Measurements from ENCODE around the gene CHMP1B.
A peak's percentile ranks its signal among the peaks of the same experiment; 100 is the strongest.
"Not testable (repeated sequence)": the region's sequence is repeated elsewhere in the genome, so short reads cannot be mapped to it uniquely, and the experiment has no call there.

Gene CHMP1B

GRCh38 chr18:11872479-11873136 is 21.4 kb downstream of the CHMP1B start:
- peak; percentile 54 for DNase-seq

GRCh38 chr18:11873670-11874340 is 22.6 kb downstream of the CHMP1B start:
- DNase-seq, result no peak

GRCh38 chr18:11874676-11875075 is 23.5 kb downstream of the CHMP1B start:
- no peak for DNase-seq

GRCh38 chr18:11877497-11878135 is 26.4 kb downstream of the CHMP1B start:
- DNase-seq, result no peak

GRCh38 chr18:11880586-11881304 is 29.5 kb downstream of the CHMP1B start:
- no peak for DNase-seq

GRCh38 chr18:11882636-11883035 is 31.4 kb downstream of the CHMP1B start:
- no peak for DNase-seq

GRCh38 chr18:11883153-11883552 is 31.9 kb downstream of the CHMP1B start:
- no peak for DNase-seq

DNA sequence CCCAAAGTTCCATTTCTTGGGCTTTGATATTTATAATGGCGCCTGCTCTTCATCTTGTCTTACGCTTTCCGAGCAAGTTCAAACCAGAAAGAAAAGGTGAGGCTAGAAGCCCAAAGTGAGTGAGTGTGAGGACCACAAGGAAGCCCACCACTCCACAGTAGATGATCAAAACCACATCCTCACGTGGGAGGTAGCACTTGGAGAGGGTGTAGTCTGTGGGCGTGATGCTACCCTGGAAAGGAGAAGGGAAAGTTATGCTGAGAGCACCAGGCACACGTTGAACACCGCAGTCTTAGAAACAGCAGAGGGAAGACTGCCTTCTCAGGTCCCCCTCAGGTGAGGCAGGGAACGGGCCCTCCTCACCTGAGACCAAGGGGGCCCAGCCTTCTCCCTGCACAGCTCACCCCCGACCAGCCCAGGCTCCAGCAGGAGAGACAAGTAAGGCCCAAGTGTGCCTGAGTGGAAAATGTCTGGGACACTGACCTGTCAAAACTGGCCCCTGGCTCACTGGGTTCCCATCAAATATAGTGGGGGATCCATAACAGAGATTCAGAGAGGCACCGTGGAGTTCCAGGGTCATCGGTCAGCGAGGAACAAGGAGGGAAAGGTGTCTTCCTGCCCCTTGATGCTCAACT is 33.3 kb downstream of the CHMP1B start:
- no peak for DNase-seq

DNA sequence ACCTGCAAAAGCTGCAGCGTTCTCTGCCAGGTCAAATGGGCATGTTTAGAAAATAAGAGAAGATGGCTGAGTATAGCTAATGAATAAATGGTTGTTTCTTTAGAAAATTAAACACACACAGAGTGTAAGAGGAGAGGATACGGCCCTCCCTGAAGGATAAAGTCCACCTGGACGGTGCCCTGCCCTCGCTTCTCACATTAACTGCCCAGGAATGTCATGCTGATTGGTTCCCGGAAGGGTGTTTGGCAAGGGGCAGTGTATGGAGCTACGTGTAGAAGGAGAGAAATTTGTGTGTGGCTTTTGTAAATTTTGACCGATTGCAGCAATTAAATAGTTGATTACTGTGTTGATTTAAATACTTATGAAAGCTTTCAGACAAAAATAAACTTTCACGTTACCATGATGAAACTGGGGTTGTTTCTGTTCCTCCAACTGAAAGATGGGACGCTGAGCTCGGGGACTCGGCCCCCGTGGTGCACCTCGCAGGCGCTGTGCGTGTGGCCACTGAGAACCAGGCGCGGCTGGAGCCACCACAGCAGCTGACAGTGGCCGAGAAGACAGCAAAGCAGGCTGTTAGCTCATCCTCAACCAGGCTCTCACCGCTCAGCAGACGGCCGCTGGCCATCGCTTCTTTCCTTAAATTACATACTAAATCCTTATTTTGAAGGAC is 34.2 kb downstream of the CHMP1B start:
- no peak for DNase-seq

GRCh38 chr18:11886577-11887110 is 35.4 kb downstream of the CHMP1B start:
- no peak for DNase-seq

DNA sequence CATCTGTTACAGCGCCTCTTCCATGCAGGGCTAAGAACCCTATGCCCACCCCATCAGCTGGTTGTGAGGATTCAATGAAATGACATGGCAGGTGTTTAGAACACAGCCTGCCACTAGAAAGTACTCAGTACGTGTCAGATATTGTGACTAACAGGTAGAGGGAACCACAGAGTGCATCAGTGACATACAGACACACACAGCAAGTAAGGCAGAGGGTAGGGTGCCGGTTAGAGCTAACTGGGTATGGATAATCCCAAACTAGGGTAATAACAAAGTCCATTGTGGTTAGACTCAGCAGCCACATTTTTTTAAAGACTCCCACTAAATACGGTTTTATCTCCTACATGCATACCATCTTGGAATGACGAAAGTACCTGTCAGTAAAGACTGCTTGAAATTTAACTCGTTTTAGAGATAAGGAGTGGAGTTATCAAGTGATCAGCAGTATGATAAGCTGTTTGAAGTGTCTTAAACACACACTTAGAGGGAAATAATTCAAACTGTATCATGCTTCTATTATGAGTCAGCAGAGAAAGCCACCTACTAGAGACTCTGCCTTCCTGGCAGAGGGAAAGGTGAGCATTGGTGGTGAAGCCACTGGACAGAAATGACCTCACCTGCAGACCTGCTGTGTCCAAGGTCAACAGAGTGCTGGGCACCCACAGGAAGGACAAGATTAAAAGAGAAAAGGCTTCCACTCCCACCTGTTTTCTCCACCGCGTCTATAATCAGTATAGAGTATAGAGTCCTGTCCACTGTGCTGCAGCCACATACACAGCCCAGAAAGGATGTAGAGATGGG is 36.3 kb downstream of the CHMP1B start:
- no peak for DNase-seq

DNA sequence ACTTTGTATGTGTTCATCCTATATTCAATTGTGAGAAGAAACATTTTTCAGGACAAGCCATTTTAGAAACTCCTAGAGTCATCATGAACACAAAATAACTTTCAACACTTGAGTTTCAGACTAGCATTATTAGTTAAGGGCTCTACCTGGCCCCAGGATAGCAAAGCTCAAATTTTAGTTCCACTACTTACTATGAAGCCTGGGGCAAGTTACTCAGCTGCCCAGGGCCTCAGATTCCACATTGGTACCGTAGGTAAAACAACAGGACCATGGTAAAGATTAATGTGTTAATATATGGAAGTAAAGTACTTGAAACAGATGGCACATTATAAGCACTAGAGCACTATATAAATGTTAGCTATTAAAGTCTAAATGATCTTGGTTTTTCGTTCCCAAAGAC is 37.5 kb downstream of the CHMP1B start:
- DNase-seq, result no peak

GRCh38 chr18:11889284-11889683 is 38.1 kb downstream of the CHMP1B start:
- DNase-seq, result no peak

DNA sequence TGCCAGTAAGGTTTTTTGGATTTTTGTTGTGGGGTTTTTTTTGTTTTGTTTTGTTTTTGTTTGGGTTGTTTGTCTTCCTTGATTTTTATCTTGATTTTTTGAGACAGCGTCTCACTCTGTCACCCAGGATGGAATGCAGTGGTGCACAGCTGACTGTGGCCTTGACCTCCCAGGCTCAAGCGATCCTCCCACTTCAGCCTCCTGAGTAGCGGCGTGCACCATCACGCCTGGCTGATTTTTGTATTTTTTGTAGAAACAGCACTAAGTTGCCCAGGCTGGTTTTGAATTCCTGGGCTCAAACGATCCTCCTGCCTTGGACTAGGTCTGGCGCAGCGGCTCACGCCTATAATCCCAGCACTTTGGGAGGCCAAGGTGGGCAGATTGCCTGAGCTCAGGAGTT is 40.5 kb downstream of the CHMP1B start:
- DNase-seq, result no peak

GRCh38 chr18:11892438-11892837 is 41.2 kb downstream of the CHMP1B start:
- not testable (repeated sequence) for DNase-seq

- DNase-seq, result no peak
Measured at GRCh38 chr18:11897781-11898180, 46.6 kb downstream of the CHMP1B start.

DNA sequence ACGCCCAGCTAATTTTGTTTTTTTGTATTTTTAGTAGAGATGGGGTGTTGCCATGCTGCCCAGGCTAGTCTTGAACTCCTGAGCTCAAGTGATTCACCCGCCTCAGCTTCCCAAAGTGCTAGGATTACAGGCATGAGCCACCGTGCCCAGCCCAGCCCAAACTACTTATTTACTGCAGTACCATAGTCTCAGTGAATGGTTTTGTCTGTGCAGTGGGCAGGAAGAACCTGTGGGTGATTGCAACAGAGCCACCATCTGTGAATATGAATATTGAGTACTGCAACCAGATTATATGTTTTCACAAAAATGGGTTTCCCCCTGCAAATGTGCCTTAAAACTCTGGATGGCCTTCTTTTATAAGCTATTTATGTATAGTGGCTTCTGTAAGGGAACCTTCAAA is 47.9 kb downstream of the CHMP1B start:
- no peak for DNase-seq

- DNase-seq, result no peak
Measured at GRCh38 chr18:11901826-11902438, 50.7 kb downstream of the CHMP1B start.

GRCh38 chr18:11902522-11903292 is 51.5 kb downstream of the CHMP1B start:
- DNase-seq, result no peak
